Neuron (in vitro differentiated cells): ENCODE results near the gene PLB1.

Experiments used
- H2AFZ ChIP-seq: one replicate; pipeline ENCODE4 v1.6.1; 2013; ENCODE audit warnings: low read depth, mild to moderate bottlenecking, inconsistent platforms, low read length, moderate library complexity
- H3K27me3 ChIP-seq: one replicate; pipeline ENCODE4 v1.6.1; 2013; ENCODE audit warnings: low read length; ENCODE audit not compliant: insufficient read depth
- H3K36me3 ChIP-seq: one replicate; pipeline ENCODE4 v1.6.1; 2013; ENCODE audit warnings: low read length; ENCODE audit not compliant: insufficient read depth
- H3K4me1 ChIP-seq: one replicate; pipeline ENCODE4 v1.6.1; 2013; ENCODE audit warnings: low read length; ENCODE audit not compliant: insufficient read depth
- H3K4me3 ChIP-seq: 2 replicates; pipeline ENCODE4 v1.5.1; 2013; ENCODE audit warnings: mild to moderate bottlenecking, low read length, moderate library complexity
- H3K9me3 ChIP-seq: one replicate; pipeline ENCODE4 v1.6.1; 2013; ENCODE audit warnings: low read length

Gene PLB1

GRCh38 chr2:28475088-28475595, 20.7 kb upstream of the PLB1 start:
- no peaks in the 10 kb centered on the region for H3K4me1 ChIP-seq
- H3K36me3 ChIP-seq: no peaks in the 10 kb centered on the region
- H3K4me3 ChIP-seq: no peak overlapping the region
- H3K27me3 ChIP-seq: peaks cover 3% of the 10 kb centered on the region
- H3K9me3 ChIP-seq: no peaks in the 10 kb centered on the region
- H2AFZ ChIP-seq: no peak overlapping the region

DNA sequence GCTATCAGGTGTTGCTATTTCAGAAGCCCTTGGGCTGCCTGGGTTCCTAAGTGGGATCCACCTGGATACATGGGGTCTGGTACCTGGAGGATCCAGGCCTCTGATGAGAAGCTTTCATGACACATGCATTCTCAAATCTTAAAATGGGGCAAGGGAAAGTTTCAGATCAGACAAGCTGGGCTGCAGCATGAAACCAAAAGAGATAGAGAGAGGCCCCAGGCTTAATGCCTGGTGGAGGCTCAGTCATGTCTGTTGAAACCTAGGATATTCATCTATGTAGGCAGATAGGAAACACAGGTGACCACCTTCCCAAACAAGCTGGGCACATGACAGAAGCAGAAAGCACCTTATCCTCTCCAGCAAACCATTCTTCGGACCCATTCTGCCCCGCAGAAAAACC, 18.8 kb upstream of the PLB1 start:
- Histone ChIP-seq H3K9me3 (no peaks in the 10 kb centered on the region), H3K27me3 (peaks cover 3% of the 10 kb centered on the region), H3K4me3 (no peak overlapping the region), H2AFZ (no peak overlapping the region), H3K36me3 (no peaks in the 10 kb centered on the region), H3K4me1 (no peaks in the 10 kb centered on the region)

DNA sequence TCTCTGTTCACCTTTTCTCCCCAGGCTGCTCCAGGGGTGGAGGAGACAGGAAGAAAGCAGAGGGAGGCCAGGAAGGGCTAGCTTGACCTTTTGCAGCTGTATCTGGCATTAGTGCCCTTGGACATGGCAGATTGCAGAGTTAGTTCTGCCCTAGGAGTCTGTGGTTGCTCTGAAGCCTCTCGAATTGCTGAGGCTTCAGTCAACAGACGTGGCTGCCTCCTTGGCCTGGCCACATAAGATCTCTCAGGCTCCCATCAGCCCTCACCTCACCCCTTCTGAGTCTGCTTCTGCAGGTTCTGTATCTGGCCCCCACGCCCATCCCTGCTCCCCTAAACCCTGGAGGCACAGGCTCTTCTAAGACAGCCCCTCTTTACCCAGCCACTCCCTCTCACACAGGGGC, 18.2 kb upstream of the PLB1 start:
- H3K4me1 ChIP-seq: no peaks in the 10 kb centered on the region
- H3K36me3 ChIP-seq: no peaks in the 10 kb centered on the region
- no peaks in the 10 kb centered on the region for H3K9me3 ChIP-seq
- no peak overlapping the region for H3K4me3 ChIP-seq
- no peak overlapping the region for H2AFZ ChIP-seq
- H3K27me3 ChIP-seq: peaks cover 3% of the 10 kb centered on the region

DNA sequence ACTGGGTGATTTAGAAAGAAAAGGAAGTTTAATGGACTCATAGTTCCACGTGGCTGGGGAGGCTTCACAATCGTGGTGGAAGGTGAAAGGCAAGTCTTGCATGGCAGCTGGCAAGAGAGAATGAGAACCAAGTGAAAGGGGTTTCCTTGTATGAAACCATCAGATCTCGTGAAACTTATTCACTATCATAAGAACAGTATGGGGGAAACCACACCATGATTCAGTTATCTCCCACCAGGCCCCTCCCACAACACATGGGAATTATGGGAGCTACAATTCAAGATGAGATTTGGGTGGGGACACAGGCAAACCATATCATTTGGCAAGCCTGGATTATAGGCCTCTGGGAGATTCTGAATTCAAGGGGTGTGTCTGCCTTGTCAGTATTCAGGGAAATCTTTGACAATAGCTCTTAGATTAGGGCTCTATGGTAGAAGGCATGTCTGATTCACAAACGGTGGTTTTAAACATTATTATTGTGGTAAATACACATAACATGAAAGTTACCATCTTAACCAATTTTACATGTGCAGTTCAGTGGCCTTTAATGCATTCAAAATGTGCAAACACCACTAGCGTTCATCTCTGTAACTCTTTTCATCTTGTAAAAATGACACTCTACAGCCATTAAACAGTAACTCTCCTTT, 15.3 kb upstream of the PLB1 start:
- H3K9me3 ChIP-seq: no peaks in the 10 kb centered on the region
- no peak overlapping the region for H2AFZ ChIP-seq
- H3K27me3 ChIP-seq: peaks cover 3% of the 10 kb centered on the region
- no peak overlapping the region for H3K4me3 ChIP-seq
- H3K4me1 ChIP-seq: no peaks in the 10 kb centered on the region
- H3K36me3 ChIP-seq: no peaks in the 10 kb centered on the region

GRCh38 chr2:28481905-28482304, 14.0 kb upstream of the PLB1 start:
- Histone ChIP-seq H3K9me3 (no peaks in the 10 kb centered on the region), H3K4me1 (no peaks in the 10 kb centered on the region), H3K4me3 (no peak overlapping the region), H3K27me3 (peaks cover 8% of the 10 kb centered on the region), H3K36me3 (no peaks in the 10 kb centered on the region), H2AFZ (no peak overlapping the region)

DNA sequence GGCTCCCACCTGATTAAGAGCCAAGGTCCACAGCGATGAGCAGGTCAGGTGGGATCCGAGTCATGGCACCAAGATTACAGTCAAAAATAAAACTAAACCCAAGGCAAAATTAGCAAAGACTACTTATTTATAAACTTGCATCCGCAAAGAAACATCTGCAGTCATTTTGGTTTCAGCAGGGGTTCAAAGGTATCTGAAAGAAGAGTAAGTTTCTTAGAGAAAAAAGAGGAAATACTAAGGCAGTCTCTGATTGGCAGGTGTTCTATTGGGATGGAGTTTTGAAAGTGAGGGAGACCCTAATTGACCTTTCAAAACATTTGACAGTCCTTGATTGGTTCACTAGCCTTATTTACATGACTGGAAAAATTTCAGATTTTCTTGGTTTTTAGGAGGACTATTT, 11.0 kb upstream of the PLB1 start:
- no peaks in the 10 kb centered on the region for H3K9me3 ChIP-seq
- no peaks in the 10 kb centered on the region for H3K4me1 ChIP-seq
- no peaks in the 10 kb centered on the region for H3K36me3 ChIP-seq

DNA sequence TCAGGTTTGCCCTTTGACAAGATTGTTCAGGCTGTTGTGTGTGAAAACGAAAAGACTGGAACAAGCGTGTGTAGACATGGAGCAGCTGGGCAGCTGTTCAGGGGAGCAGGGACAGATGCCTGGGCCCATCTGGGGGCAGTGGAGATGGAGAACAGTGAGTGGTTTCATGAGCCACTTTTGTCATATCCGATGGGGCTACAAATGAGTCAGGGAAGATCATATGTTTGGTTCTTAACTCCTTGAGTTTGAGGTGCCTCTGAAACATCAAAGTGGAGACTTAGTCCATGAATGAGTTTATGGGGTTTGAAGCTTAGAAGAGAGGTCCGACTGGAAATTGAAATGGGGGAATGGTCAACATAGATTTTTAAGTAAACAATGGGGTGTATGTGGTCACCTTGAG, 9.3 kb upstream of the PLB1 start:
- no peaks in the 10 kb centered on the region for H3K36me3 ChIP-seq
- H3K27me3 ChIP-seq: peaks cover 5% of the 10 kb centered on the region
- no peaks in the 10 kb centered on the region for H3K4me1 ChIP-seq
- no peaks in the 10 kb centered on the region for H3K9me3 ChIP-seq
- H3K4me3 ChIP-seq: no peak overlapping the region
- H2AFZ ChIP-seq: no peak overlapping the region

More for the DNA sequence above, 11.0 kb upstream of the PLB1 start:
- no peak overlapping the region for H2AFZ ChIP-seq
- H3K4me3 ChIP-seq: no peak overlapping the region
- H3K27me3 ChIP-seq: peaks cover 5% of the 10 kb centered on the region

DNA sequence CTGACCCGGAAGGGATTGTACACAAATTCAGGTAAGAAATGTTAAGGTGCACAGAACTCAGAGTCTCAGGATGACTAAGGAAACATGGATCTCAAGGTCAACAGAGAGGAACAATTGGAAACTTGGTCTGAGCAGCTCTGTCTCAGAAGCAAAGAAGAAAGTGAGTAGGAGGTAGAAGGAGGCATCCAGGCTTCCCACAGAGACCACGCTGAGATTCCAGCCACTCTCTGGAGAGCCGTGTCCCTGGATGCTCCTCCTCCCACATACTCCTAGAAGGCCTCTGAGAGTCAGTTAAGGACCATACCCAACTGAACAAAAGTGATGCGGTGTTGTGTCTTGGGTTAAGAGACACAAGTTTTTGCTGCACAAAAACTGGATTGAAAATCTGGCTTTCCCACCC, 8.6 kb upstream of the PLB1 start:
- no peaks in the 10 kb centered on the region for H3K9me3 ChIP-seq
- H3K36me3 ChIP-seq: no peaks in the 10 kb centered on the region
- H3K4me1 ChIP-seq: no peaks in the 10 kb centered on the region
- no peak overlapping the region for H2AFZ ChIP-seq
- peaks cover 5% of the 10 kb centered on the region for H3K27me3 ChIP-seq
- no peak overlapping the region for H3K4me3 ChIP-seq

GRCh38 chr2:28488083-28488830, 7.6 kb upstream of the PLB1 start:
- Histone ChIP-seq H3K4me3 (no peak overlapping the region), H3K9me3 (no peaks in the 10 kb centered on the region), H3K4me1 (no peaks in the 10 kb centered on the region), H3K27me3 (peaks cover 5% of the 10 kb centered on the region), H3K36me3 (no peaks in the 10 kb centered on the region), H2AFZ (no peak overlapping the region)

DNA sequence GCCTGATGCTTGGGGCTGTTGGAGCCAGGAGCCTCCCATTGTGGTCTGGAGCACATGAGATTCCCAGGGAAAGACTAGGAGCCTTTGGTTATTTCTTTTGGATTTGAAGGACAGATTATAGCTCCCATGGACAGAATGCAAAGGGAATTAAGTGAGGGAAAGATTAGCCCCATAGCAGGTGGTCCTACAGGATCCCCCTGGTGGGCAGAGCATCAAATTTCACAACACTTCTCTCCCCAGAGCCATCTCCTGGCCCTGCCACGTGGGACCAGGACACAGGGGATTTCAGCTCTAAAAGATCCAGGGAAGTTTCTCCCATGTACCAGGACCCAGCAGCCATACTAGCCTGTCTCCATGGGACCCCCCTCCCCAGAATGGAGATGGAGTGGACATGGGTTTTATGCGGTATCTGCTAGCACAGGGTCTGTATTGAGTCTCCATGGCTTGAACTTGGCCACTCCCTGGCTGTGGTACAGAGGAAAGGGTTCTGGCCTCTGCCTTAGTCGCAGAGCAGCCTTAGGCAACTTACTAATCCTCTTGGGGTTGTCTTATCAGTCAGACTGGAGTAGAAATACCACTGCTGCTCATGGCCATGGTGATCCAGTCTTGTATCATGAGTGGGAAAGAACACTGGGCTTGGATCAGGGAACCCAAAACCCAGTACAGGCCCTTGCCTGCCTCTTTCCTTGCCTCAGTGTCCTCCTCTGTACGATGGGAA, 6.8 kb upstream of the PLB1 start:
- no peaks in the 10 kb centered on the region for H3K36me3 ChIP-seq
- no peaks in the 10 kb centered on the region for H3K4me1 ChIP-seq
- H2AFZ ChIP-seq: no peak overlapping the region
- H3K27me3 ChIP-seq: peaks cover 5% of the 10 kb centered on the region
- no peak overlapping the region for H3K4me3 ChIP-seq
- H3K9me3 ChIP-seq: no peaks in the 10 kb centered on the region

- H2AFZ ChIP-seq: no peak overlapping the region
- no peak overlapping the region for H3K4me3 ChIP-seq
- no peaks in the 10 kb centered on the region for H3K9me3 ChIP-seq
- peaks cover 8% of the 10 kb centered on the region for H3K27me3 ChIP-seq
- no peaks in the 10 kb centered on the region for H3K4me1 ChIP-seq
- no peaks in the 10 kb centered on the region for H3K36me3 ChIP-seq
Measured at GRCh38 chr2:28490558-28490957, 5.3 kb upstream of the PLB1 start.

- no peaks in the 10 kb centered on the region for H3K9me3 ChIP-seq
- peaks cover 15% of the 10 kb centered on the region for H3K27me3 ChIP-seq
- H3K4me1 ChIP-seq: no peaks in the 10 kb centered on the region
- H3K36me3 ChIP-seq: no peaks in the 10 kb centered on the region
- no peak overlapping the region for H3K4me3 ChIP-seq
- no peak overlapping the region for H2AFZ ChIP-seq
Measured at GRCh38 chr2:28492282-28492681, 3.6 kb upstream of the PLB1 start.

- Histone ChIP-seq H3K27me3 (peaks cover 15% of the 10 kb centered on the region), H3K4me1 (no peaks in the 10 kb centered on the region), H3K4me3 (no peak overlapping the region), H3K36me3 (no peaks in the 10 kb centered on the region), H2AFZ (no peak overlapping the region), H3K9me3 (no peaks in the 10 kb centered on the region)
Measured at GRCh38 chr2:28493636-28494035, 2.2 kb upstream of the PLB1 start.
